ENCODE data around the gene ELF5. TPM values are rescaled to one million over a fixed set of nuclear protein-coding genes. Genes with fewer than 3 reads are reported as not detected.

The ELF5 gene
- total RNA-seq, 1 donor from 2014 or later = not detected

DNA sequence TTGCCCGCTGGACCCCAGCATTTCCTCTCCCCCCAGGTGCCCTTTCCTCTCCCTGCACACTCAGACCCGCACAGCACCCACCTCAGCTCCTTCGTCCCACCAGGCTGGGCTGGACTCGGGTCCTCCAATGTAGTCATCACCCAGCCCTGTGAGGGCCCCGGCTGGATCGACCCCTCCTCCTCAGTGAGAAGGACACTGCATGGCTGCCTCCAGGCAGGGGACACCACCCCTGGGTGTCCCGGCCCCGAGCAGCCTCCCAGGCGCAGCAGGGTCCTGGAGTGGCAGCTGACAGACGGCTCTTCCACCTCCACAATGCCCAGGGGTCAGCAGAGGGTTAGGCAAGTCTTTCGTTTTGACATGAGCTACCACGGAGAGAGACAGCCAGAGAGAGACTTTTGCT lies 11.1 kb upstream of the ELF5 start:
- H3K36me3 ChIP-seq = no peaks in the 10 kb centered on the region

DNA sequence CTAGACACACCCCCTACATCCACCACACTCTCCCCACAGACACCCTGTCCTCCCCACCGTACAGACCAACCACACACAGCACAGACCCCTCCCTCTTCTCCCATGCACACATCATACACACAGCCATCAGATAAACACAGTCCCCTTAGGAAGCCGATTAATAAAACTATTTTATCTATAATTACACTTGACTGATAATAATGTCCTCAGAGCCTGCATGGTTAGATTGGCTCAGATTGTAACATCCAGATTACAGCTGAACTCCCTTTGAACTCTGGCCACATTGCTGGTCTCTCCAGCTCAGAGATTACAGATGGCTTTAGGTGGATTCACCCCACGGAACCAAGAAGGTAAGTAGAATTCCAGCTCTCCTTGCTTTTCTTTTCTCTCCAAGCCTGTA lies 9.5 kb upstream of the ELF5 start:
- DNase-seq (ENCODE audit: extremely low spot score in 2 of 2) = no peak
- TF ChIP-seq, protein P1, sequence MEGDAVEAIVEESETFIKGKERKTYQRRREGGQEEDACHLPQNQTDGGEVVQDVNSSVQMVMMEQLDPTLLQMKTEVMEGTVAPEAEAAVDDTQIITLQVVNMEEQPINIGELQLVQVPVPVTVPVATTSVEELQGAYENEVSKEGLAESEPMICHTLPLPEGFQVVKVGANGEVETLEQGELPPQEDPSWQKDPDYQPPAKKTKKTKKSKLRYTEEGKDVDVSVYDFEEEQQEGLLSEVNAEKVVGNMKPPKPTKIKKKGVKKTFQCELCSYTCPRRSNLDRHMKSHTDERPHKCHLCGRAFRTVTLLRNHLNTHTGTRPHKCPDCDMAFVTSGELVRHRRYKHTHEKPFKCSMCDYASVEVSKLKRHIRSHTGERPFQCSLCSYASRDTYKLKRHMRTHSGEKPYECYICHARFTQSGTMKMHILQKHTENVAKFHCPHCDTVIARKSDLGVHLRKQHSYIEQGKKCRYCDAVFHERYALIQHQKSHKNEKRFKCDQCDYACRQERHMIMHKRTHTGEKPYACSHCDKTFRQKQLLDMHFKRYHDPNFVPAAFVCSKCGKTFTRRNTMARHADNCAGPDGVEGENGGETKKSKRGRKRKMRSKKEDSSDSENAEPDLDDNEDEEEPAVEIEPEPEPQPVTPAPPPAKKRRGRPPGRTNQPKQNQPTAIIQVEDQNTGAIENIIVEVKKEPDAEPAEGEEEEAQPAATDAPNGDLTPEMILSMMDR (IDR thresholded peaks at IDR 0.05) = no peak
- TF ChIP-seq POLR2A (IDR thresholded peaks at IDR 0.05) (no peak), POLR2AphosphoS5 (IDR thresholded peaks at IDR 0.05; ENCODE audit: insufficient read depth in 1 of 2, low read depth in 1 of 2) (no peak)

More for the DNA sequence above, 11.1 kb upstream of the ELF5 start:
- TF ChIP-seq POLR2A (IDR thresholded peaks at IDR 0.05) (no peak), POLR2AphosphoS5 (IDR thresholded peaks at IDR 0.05; ENCODE audit: insufficient read depth in 1 of 2, low read depth in 1 of 2) (no peak)
- TF ChIP-seq, protein P1 (IDR thresholded peaks at IDR 0.05) = no peak
- Histone ChIP-seq H3K4me3 (no peak overlapping the region), H3K27ac (no peak overlapping the region), H3K9me3 (no peaks in the 10 kb centered on the region), H3K4me1 (no peaks in the 10 kb centered on the region), H3K27me3 (no peaks in the 10 kb centered on the region)
- intact Hi-C loops (cut with DNase I) = no loop called here
- no peak for DNase-seq (ENCODE audit: extremely low spot score in 2 of 2)

GRCh38 chr11:34522188-34522587 lies 8.6 kb upstream of the ELF5 start:
- TF ChIP-seq, protein P1 (IDR thresholded peaks at IDR 0.05) = no peak
- TF ChIP-seq POLR2A (IDR thresholded peaks at IDR 0.05) (no peak), POLR2AphosphoS5 (IDR thresholded peaks at IDR 0.05; ENCODE audit: insufficient read depth in 1 of 2, low read depth in 1 of 2) (no peak)
- H3K4me1 ChIP-seq = no peaks in the 10 kb centered on the region
- DNase-seq (ENCODE audit: extremely low spot score in 2 of 2) = no peak
- H3K27me3 ChIP-seq = no peaks in the 10 kb centered on the region
- no peak overlapping the region for H3K27ac ChIP-seq
- intact Hi-C loops (cut with DNase I) = no loop called here
- H3K4me3 ChIP-seq = no peak overlapping the region
- no peaks in the 10 kb centered on the region for H3K36me3 ChIP-seq
- no peaks in the 10 kb centered on the region for H3K9me3 ChIP-seq

More for the DNA sequence above, 9.5 kb upstream of the ELF5 start:
- no peak overlapping the region for H3K4me3 ChIP-seq
- H3K36me3 ChIP-seq = no peaks in the 10 kb centered on the region
- no peaks in the 10 kb centered on the region for H3K27me3 ChIP-seq
- intact Hi-C loops (cut with DNase I) = no loop called here
- no peaks in the 10 kb centered on the region for H3K9me3 ChIP-seq
- H3K4me1 ChIP-seq = no peaks in the 10 kb centered on the region
- no peak overlapping the region for H3K27ac ChIP-seq

DNA sequence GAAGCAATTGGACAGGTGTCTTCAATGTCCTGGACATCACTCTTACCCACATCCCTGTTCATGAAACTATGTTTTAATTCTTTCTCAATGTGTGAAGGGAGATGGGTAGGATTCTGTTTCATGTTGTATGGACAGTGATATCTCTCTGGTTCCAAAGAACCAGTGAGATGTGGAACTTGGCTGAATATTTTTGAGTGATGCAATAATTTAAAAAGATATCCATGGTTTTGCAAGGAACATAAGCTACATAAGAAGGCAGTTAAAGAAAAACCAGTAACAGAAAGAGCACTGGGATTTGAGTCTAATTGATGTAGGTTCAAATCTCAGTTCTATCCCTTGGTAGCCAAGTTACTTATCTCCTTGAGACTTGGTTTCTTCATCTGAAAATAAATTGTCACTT lies 7.7 kb upstream of the ELF5 start:
- Histone ChIP-seq H3K36me3 (no peaks in the 10 kb centered on the region), H3K4me1 (no peaks in the 10 kb centered on the region), H3K27me3 (no peaks in the 10 kb centered on the region), H3K9me3 (no peaks in the 10 kb centered on the region), H3K27ac (no peak overlapping the region), H3K4me3 (no peak overlapping the region)
- no peak for DNase-seq (ENCODE audit: extremely low spot score in 2 of 2)
- TF ChIP-seq POLR2A (IDR thresholded peaks at IDR 0.05) = no peak
- no peak for TF ChIP-seq POLR2AphosphoS5 (IDR thresholded peaks at IDR 0.05; ENCODE audit: insufficient read depth in 1 of 2, low read depth in 1 of 2)
- TF ChIP-seq, protein P1 (IDR thresholded peaks at IDR 0.05) = no peak
- intact Hi-C loops (cut with DNase I) = no loop called here

- H3K9me3 ChIP-seq = no peaks in the 10 kb centered on the region
- H3K36me3 ChIP-seq = no peaks in the 10 kb centered on the region
- H3K27me3 ChIP-seq = no peaks in the 10 kb centered on the region
- DNase-seq (ENCODE audit: extremely low spot score in 2 of 2) = no peak
- no peaks in the 10 kb centered on the region for H3K4me1 ChIP-seq
- H3K27ac ChIP-seq = no peak overlapping the region
- TF ChIP-seq, protein P1 (IDR thresholded peaks at IDR 0.05) = no peak
- TF ChIP-seq POLR2A (IDR thresholded peaks at IDR 0.05) (no peak), POLR2AphosphoS5 (IDR thresholded peaks at IDR 0.05; ENCODE audit: insufficient read depth in 1 of 2, low read depth in 1 of 2) (no peak)
- H3K4me3 ChIP-seq = no peak overlapping the region
- intact Hi-C loops (cut with DNase I) = no loop called here
These were observed 6.1 kb upstream of the ELF5 start for GRCh38 chr11:34519595-34520235.
